Tibial artery (tissue), 4 donors: ENCODE measurements around the gene LCT.

Experiments
- DNase-seq, 2 donors: peaks; one replicate each; pipeline ENCODE4 v3.0.0-alpha.2; 2019
- H3K27ac ChIP-seq, 2 donors: fragments of 200-600 bp; sonication (generic) in 1 of 2; 1 replicate in 1 of 2; 2 replicates in 1 of 2; pipeline ENCODE4 v1.5.1; 2018 to 2019; ENCODE audit warnings: mild to moderate bottlenecking in 1 of 2
- H3K27me3 ChIP-seq, 2 donors: fragments of 200-600 bp; sonication (generic) in 1 of 2; one replicate each; pipeline versions ENCODE4 v1.5.1 to v1.6.0; 2016 to 2019
- H3K36me3 ChIP-seq, 3 donors: fragments of 200-600 bp; sonication (generic) in 2 of 3; one replicate each; pipeline ENCODE4 v1.5.1; 2016 to 2019; ENCODE audit warnings: mild to moderate bottlenecking in 2 of 3
- H3K4me1 ChIP-seq, 4 donors: fragments of 200-600 bp; sonication (generic) in 2 of 4; 1 replicate in 3 of 4; 2 replicates in 1 of 4; pipeline ENCODE4 v1.5.1; 2016 to 2019
- H3K4me3 ChIP-seq, 2 donors: fragments of 200-600 bp; sonication (generic) in 1 of 2; 1 replicate in 1 of 2; 2 replicates in 1 of 2; pipeline ENCODE4 v1.5.1; 2018 to 2019; ENCODE audit warnings: mild to moderate bottlenecking in 2 of 2
- H3K9me3 ChIP-seq, 3 donors: fragments of 200-600 bp; sonication (generic) in 1 of 3; one replicate each; pipeline ENCODE4 v1.5.1; 2016 to 2019
- CTCF ChIP-seq, 2 experiments: fragments of 200-600 bp in 1 of 2; fragments of 450-650 bp in 1 of 2; IDR thresholded peaks; one replicate each; pipeline ENCODE4 v1.5.1; 2017 to 2019; ENCODE audit warnings: antibody characterized with exemption in 2 of 2, mild to moderate bottlenecking in 1 of 2, moderate library complexity in 1 of 2
- intact Hi-C: fragments of 100-400 bp; cut with DNase I; formaldehyde crosslinking; loops from one replicate; pipeline ENCODE4 v1.15.0; 2023; ENCODE audit warnings: low total_unique reads

The LCT gene

GRCh38 chr2:135874777-135875365, 37.9 kb upstream of the LCT start:
- no peaks in the 10 kb centered on the region for H3K9me3 ChIP-seq
- no peaks in the 10 kb centered on the region for H3K27me3 ChIP-seq
- peaks cover 0 to 20% (median 10%) of the 10 kb centered on the region in 4 donors for H3K4me1 ChIP-seq
- DNase-seq: no peak
- H3K4me3 ChIP-seq: peak overlapping the region; percentile 70 to 84
- peak overlapping the region in 1 of 2 donors; percentile 94 for H3K27ac ChIP-seq
- no peak for TF ChIP-seq CTCF (IDR thresholded peaks at IDR 0.05)
- H3K36me3 ChIP-seq: peaks cover 0 to 16% (median 15%) of the 10 kb centered on the region in 3 donors
- intact Hi-C loops: no loop called here

DNA sequence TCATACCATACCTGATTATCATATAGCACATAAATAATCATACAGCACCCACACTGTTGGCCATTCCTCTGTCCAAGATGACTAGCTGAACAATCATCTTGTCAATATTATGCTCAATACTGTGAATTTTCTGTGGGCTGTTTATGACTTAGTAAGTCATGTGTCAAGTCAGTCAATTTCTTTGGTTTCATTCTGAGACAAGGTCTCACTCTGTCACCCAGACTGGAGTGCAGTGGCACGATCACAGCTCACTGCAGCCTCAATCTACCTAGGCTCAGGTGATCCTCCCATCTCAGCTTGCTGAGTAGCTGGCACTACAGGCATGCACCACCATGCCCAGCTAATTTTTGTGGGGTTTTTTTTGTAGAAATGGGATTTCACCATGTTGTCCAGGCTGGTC, 33.6 kb upstream of the LCT start:
- peaks cover 0 to 14% (median 10%) of the 10 kb centered on the region in 4 donors for H3K4me1 ChIP-seq
- H3K27me3 ChIP-seq: no peaks in the 10 kb centered on the region
- H3K27ac ChIP-seq: no peak overlapping the region
- peaks cover 28 to 59% (median 47%) of the 10 kb centered on the region in 3 donors for H3K36me3 ChIP-seq
- DNase-seq: no peak
- intact Hi-C loops: no loop called here
- no peak overlapping the region for H3K4me3 ChIP-seq
- H3K9me3 ChIP-seq: no peaks in the 10 kb centered on the region
- no peak for TF ChIP-seq CTCF (IDR thresholded peaks at IDR 0.05)

DNA sequence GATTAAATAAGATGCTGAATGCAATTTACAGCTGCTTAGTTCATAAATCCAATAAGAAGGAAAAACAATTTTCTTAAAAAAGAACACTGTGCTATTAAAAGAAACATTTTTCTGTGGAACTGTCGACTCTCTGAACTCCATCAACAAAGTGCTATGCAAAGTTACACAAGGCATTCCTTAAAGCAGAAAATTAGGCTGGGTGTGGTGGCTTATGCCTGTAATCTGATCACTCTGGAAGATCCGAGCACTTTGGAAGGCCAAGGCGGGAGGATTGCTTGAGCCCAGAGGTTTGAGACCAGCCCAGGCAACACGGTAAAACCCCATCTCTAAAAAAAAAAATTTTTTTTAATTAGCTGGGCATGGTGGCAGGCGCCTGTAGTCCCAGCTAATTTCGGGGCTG, 26.2 kb upstream of the LCT start:
- intact Hi-C loops: no loop called here
- Histone ChIP-seq H3K4me3 (no peak overlapping the region), H3K27me3 (no peaks in the 10 kb centered on the region), H3K36me3 (peaks cover 47 to 91% (median 53%) of the 10 kb centered on the region in 3 donors), H3K9me3 (no peaks in the 10 kb centered on the region), H3K4me1 (peaks cover 0 to 4% (median 0%) of the 10 kb centered on the region in 4 donors), H3K27ac (peak overlapping the region in 1 of 2 donors; percentile 23)
- no peak for TF ChIP-seq CTCF (IDR thresholded peaks at IDR 0.05)
- DNase-seq: no peak

- no peaks in the 10 kb centered on the region for H3K9me3 ChIP-seq
- no peak for TF ChIP-seq CTCF (IDR thresholded peaks at IDR 0.05)
- no peak overlapping the region for H3K4me3 ChIP-seq
- no peaks in the 10 kb centered on the region for H3K27me3 ChIP-seq
- peaks cover 48 to 91% (median 53%) of the 10 kb centered on the region in 3 donors for H3K36me3 ChIP-seq
- DNase-seq: no peak
- H3K27ac ChIP-seq: no peak overlapping the region
- H3K4me1 ChIP-seq: peaks cover 0 to 4% (median 0%) of the 10 kb centered on the region in 4 donors
- intact Hi-C loops: no loop called here
Observed at GRCh38 chr2:135862718-135863117, 25.7 kb upstream of the LCT start.

GRCh38 chr2:135853401-135853800, 16.4 kb upstream of the LCT start:
- no peak overlapping the region for H3K27ac ChIP-seq
- DNase-seq: no peak
- H3K27me3 ChIP-seq: no peaks in the 10 kb centered on the region
- no peaks in the 10 kb centered on the region for H3K9me3 ChIP-seq
- H3K4me1 ChIP-seq: no peaks in the 10 kb centered on the region
- intact Hi-C loops: no loop called here
- peaks cover 47 to 70% (median 58%) of the 10 kb centered on the region in 3 donors for H3K36me3 ChIP-seq
- TF ChIP-seq CTCF (IDR thresholded peaks at IDR 0.05): no peak
- H3K4me3 ChIP-seq: no peak overlapping the region
